ENCODE measurements around the gene FXYD2. TPM values are rescaled to one million over a fixed set of nuclear protein-coding genes. Genes with fewer than 3 reads are reported as not detected.

FXYD2 gene
- total and polyA plus RNA-seq, 9 of the 15 experiments (the other 6 are each of a cell fraction or from before 2014, with no cell fraction given), result not detected

DNA sequence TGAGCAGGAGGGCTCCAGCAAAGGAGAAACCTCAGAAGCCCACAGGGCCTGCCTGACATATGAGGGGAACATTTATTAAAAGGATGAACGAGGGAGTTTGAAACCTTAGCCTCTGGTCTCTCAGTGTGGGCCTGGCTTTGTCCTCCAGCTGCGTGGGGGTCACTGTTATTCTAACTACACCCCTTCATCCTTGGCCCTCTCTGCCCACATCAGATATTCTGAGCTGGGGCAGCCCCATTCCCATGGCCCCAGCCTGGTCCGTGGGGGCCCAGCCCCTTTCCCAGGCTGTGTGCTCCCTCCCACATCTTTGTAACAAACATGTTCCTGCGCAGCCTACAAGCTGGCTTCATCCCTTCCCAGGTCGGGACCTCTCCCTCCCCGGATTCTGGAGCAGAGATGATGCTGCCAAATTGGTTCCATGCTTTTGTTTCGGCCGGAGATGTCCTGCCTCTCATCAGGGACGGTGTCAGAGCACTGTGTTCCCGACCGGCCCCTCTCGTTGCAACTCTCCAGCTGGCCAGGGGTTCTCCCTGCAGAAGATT is 47.9 kb upstream of the FXYD2 start:
- Histone ChIP-seq H4K20me1 (replicated peaks; ENCODE audit: control insufficient read depth, insufficient read depth, low read length) (peaks cover 13% of the 10 kb centered on the region), H3K36me3 (ENCODE audit: control insufficient read depth, insufficient read depth, low read length) (no peaks in the 10 kb centered on the region), H3K27me3 (ENCODE audit: control insufficient read depth in 2 of 2, insufficient read depth in 2 of 2, low read length in 2 of 2) (peaks cover 63 to 97% of the 10 kb centered on the region in 2 experiments), H3K9me3 (replicated peaks; ENCODE audit: control insufficient read depth, insufficient read depth, low read depth, low read length) (no peaks in the 10 kb centered on the region), H3K4me2 (ENCODE audit: insufficient read depth, low read length) (no peak overlapping the region), H2AFZ (ENCODE audit: low read depth, low read length) (no peak overlapping the region), H3K4me1 (replicated peaks in 1 of 2; ENCODE audit: control insufficient read depth in 2 of 2, insufficient read depth in 2 of 2, low read length in 2 of 2) (peaks cover 0 to 11% of the 10 kb centered on the region in 2 experiments; a peak in 2 of 5 replicates), H3K27ac (ENCODE audit: extremely low read depth, low read depth, low read length) (no peak overlapping the region), H3K4me3 (no peak overlapping the region), H3K9ac (ENCODE audit: insufficient read depth in 1 of 2, low read depth in 2 of 2, low read length in 2 of 2) (no peak overlapping the region), H3K9me1 (ENCODE audit: control insufficient read depth, insufficient read depth, low read length) (no peaks in the 10 kb centered on the region), H3K79me2 (ENCODE audit: control insufficient read depth, insufficient read depth, low read length) (no peaks in the 10 kb centered on the region)
- DNase-seq (ENCODE audit: extremely low read depth in 1 of 4, low spot score in 3 of 4), result no peak
- in situ Hi-C loops (cut with MboI) (no loop called here), intact Hi-C loops (cut with micrococcal nuclease) (no loop called here)
- ATAC-seq, result no peak
- no TSS peak for BruUV-seq (replicated peaks)
- ChIA-PET POLR2A (interaction anchor here (1.2 to 2.1 kb wide), 2 partner anchors 10 to 12 kb away, joined by 4 to 7 read pairs; no protein-coding TSS in a partner anchor), CTCF (ENCODE audit: low intra/inter-chr PET ratio) (no interaction called here)
- WGBS (ENCODE audit: insufficient coverage, low coverage, missing lambda C conversion rate), result 1% methylated on average over 12 of the region's 12 CpGs
- no peak for FAIRE-seq
- TF ChIP-seq TBL1XR1 (IDR thresholded peaks at IDR 0.05; ENCODE audit: low read length in 2 of 2) (no peak), MEF2A (IDR thresholded peaks at IDR 0.05; ENCODE audit: control insufficient read depth, low read depth, low read length) (no peak), ZFPM2 (CRISPR knock-in tag; IDR thresholded peaks at IDR 0.05) (no peak), EWSR1 (IDR thresholded peaks at IDR 0.05; ENCODE audit: borderline replicate concordance, low read depth, partially characterized antibody) (no peak), GTF2A2 (tag; IDR thresholded peaks at IDR 0.05) (no peak), GATAD2A (IDR thresholded peaks at IDR 0.05) (no peak), ZNF134 (CRISPR knock-in tag; conservative IDR thresholded peaks at IDR 0.05) (no peak), ZBED1 (IDR thresholded peaks at IDR 0.05) (no peak), TSC22D4 (tag; IDR thresholded peaks at IDR 0.05) (no peak), GTF2F1 (IDR thresholded peaks at IDR 0.05; ENCODE audit: low read depth, low read length) (no peak), NR4A1 (CRISPR knock-in tag; IDR thresholded peaks at IDR 0.05) (no peak), NR4A1 (tag; IDR thresholded peaks at IDR 0.05) (no peak)
- TF ChIP-seq, protein P1, sequence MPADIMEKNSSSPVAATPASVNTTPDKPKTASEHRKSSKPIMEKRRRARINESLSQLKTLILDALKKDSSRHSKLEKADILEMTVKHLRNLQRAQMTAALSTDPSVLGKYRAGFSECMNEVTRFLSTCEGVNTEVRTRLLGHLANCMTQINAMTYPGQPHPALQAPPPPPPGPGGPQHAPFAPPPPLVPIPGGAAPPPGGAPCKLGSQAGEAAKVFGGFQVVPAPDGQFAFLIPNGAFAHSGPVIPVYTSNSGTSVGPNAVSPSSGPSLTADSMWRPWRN (IDR thresholded peaks at IDR 0.05; ENCODE audit: low read depth), result no peak
- TF ChIP-seq, protein P2, sequence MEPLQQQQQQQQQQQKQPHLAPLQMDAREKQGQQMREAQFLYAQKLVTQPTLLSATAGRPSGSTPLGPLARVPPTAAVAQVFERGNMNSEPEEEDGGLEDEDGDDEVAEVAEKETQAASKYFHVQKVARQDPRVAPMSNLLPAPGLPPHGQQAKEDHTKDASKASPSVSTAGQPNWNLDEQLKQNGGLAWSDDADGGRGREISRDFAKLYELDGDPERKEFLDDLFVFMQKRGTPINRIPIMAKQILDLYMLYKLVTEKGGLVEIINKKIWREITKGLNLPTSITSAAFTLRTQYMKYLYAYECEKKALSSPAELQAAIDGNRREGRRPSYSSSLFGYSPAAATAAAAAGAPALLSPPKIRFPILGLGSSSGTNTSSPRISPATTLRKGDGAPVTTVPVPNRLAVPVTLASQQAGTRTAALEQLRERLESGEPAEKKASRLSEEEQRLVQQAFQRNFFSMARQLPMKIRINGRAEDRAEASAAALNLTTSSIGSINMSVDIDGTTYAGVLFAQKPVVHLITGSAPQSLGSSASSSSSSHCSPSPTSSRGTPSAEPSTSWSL (CRISPR knock-in tag; IDR thresholded peaks at IDR 0.05; ENCODE audit: borderline replicate concordance), result no peak
- TF ChIP-seq, protein P3, sequence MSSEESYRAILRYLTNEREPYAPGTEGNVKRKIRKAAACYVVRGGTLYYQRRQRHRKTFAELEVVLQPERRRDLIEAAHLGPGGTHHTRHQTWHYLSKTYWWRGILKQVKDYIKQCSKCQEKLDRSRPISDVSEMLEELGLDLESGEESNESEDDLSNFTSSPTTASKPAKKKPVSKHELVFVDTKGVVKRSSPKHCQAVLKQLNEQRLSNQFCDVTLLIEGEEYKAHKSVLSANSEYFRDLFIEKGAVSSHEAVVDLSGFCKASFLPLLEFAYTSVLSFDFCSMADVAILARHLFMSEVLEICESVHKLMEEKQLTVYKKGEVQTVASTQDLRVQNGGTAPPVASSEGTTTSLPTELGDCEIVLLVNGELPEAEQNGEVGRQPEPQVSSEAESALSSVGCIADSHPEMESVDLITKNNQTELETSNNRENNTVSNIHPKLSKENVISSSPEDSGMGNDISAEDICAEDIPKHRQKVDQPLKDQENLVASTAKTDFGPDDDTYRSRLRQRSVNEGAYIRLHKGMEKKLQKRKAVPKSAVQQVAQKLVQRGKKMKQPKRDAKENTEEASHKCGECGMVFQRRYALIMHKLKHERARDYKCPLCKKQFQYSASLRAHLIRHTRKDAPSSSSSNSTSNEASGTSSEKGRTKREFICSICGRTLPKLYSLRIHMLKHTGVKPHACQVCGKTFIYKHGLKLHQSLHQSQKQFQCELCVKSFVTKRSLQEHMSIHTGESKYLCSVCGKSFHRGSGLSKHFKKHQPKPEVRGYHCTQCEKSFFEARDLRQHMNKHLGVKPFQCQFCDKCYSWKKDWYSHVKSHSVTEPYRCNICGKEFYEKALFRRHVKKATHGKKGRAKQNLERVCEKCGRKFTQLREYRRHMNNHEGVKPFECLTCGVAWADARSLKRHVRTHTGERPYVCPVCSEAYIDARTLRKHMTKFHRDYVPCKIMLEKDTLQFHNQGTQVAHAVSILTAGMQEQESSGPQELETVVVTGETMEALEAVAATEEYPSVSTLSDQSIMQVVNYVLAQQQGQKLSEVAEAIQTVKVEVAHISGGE (CRISPR knock-in tag; IDR thresholded peaks at IDR 0.05), result no peak
- TF ChIP-seq, protein P4, sequence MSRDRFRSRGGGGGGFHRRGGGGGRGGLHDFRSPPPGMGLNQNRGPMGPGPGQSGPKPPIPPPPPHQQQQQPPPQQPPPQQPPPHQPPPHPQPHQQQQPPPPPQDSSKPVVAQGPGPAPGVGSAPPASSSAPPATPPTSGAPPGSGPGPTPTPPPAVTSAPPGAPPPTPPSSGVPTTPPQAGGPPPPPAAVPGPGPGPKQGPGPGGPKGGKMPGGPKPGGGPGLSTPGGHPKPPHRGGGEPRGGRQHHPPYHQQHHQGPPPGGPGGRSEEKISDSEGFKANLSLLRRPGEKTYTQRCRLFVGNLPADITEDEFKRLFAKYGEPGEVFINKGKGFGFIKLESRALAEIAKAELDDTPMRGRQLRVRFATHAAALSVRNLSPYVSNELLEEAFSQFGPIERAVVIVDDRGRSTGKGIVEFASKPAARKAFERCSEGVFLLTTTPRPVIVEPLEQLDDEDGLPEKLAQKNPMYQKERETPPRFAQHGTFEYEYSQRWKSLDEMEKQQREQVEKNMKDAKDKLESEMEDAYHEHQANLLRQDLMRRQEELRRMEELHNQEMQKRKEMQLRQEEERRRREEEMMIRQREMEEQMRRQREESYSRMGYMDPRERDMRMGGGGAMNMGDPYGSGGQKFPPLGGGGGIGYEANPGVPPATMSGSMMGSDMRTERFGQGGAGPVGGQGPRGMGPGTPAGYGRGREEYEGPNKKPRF (IDR thresholded peaks at IDR 0.05; ENCODE audit: low read depth, low read length), result no peak
